GM12892 (cell line): Measurements from ENCODE around the gene TBL1XR1.

Source experiments
- DNase-seq: peaks from one replicate; pipeline ENCODE4 v3.0.0; 2011; ENCODE audit not compliant: insufficient read length
- FAIRE-seq: peaks from 2 replicates; lab custom pipeline; 2011; peaks lifted over from hg19 to GRCh38; lab: Jason Lieb, UNC
- POLR2A ChIP-seq: IDR thresholded peaks from 2 replicates; pipeline ENCODE4 v1.6.1; 2011; ENCODE audit warnings: low read depth, low read length, control low read depth
- POLR2AphosphoS5 ChIP-seq: IDR thresholded peaks from 2 replicates; pipeline ENCODE4 v1.6.1; 2011; ENCODE audit warnings: low read depth, low read length, control low read depth
- TAF1 ChIP-seq: IDR thresholded peaks from 2 replicates; pipeline ENCODE4 v1.6.1; 2011; ENCODE audit warnings: low read depth, mild to moderate bottlenecking, control low read depth, low read length, borderline replicate concordance

The TBL1XR1 gene

GRCh38 chr3:176978441-176978840, 218.8 kb downstream of the TBL1XR1 start:
- FAIRE-seq = no peak
- TF ChIP-seq POLR2A = no peak
- TF ChIP-seq POLR2AphosphoS5 = no peak
- TF ChIP-seq TAF1 = no peak

GRCh38 chr3:176977331-176977730, 220.0 kb downstream of the TBL1XR1 start:
- FAIRE-seq (no peak), DNase-seq (no peak)
- TF ChIP-seq POLR2A (no peak), POLR2AphosphoS5 (no peak), TAF1 (no peak)

More at GRCh38 chr3:176978441-176978840, 218.8 kb downstream of the TBL1XR1 start:
- DNase-seq = no peak

GRCh38 chr3:176976586-176976985, 220.7 kb downstream of the TBL1XR1 start:
- DNase-seq (no peak), FAIRE-seq (no peak)
- TF ChIP-seq POLR2A (no peak), TAF1 (no peak), POLR2AphosphoS5 (no peak)

GRCh38 chr3:176974279-176974678, 223.0 kb downstream of the TBL1XR1 start:
- DNase-seq (no peak), FAIRE-seq (no peak)

GRCh38 chr3:176971613-176972174, 225.6 kb downstream of the TBL1XR1 start:
- DNase-seq = no peak
- TF ChIP-seq TAF1 (no peak), POLR2AphosphoS5 (no peak), POLR2A (no peak)
- FAIRE-seq = no peak

More at GRCh38 chr3:176974279-176974678, 223.0 kb downstream of the TBL1XR1 start:
- TF ChIP-seq POLR2A (no peak), TAF1 (no peak), POLR2AphosphoS5 (no peak)

GRCh38 chr3:176970770-176971169, 226.5 kb downstream of the TBL1XR1 start:
- DNase-seq (no peak), FAIRE-seq (no peak)
- TF ChIP-seq POLR2AphosphoS5 (no peak), POLR2A (no peak), TAF1 (no peak)

- FAIRE-seq = no peak
- no peak for TF ChIP-seq POLR2AphosphoS5
- DNase-seq = no peak
These were observed 227.8 kb downstream of the TBL1XR1 start for GRCh38 chr3:176969506-176969905.
